ENCODE measurements around the gene DCN. TPM values are rescaled to one million over a fixed set of nuclear protein-coding genes. Genes with fewer than 3 reads are reported as not detected.

DCN gene, protein sequence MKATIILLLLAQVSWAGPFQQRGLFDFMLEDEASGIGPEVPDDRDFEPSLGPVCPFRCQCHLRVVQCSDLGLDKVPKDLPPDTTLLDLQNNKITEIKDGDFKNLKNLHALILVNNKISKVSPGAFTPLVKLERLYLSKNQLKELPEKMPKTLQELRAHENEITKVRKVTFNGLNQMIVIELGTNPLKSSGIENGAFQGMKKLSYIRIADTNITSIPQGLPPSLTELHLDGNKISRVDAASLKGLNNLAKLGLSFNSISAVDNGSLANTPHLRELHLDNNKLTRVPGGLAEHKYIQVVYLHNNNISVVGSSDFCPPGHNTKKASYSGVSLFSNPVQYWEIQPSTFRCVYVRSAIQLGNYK
- polyA plus RNA-seq (2013, experiment 1 of 2) = not detected
- not detected for polyA plus RNA-seq (2013, experiment 2 of 2)

DNA sequence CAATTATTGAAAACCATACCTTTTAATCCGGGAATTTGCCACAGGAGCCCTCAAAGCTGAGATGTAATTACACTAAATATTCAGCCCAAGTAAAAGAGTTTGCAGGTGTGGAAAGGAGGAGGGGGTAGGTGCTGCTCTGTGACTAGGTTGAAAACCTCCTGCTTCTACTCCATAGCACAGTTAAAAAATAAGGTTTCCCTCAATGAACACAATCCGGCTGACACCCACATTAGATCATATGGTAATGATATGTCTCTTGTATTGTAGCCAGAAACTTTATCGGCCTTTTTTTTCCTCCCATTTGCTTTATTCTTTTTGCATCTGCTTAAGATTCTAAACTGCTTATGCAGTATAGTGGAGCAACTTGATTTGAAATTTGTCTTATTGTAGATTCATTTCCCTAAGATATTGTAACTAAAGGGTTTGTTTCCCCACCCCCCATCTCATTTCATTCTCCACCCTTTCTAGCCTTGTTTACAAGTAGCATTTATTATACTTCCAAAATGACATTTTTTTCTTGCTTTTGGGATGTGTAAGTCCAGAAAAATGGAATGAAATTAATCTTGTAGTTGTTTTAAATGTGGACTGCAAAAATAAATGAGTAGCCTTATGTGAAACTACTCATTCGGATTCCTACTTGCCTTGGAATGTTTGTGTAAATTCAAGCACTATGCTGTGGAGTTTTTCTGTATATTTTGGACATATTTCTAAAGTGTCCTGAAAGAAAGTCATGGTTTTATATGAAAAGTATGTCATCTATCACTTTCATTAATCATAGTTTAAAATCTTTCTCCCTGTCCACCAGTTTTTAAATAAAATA is at the start of gene DCN:
TSS of gene DCN (minus strand) at position 182 of the 820 bp plus-strand sequence. CDS start 4,265 bp downstream, outside the sequence.
- Histone ChIP-seq H3K23ac (ENCODE audit: low read length) (no peak within 1 kb of the TSS), H3K56ac (ENCODE audit: low read length) (no peak within 1 kb of the TSS), H3K4me1 (ENCODE audit: control insufficient read depth, low read depth, low read length) (no peaks in the 10 kb centered on the region), H4K8ac (ENCODE audit: low read depth, low read length) (no peak within 1 kb of the TSS), H3K79me2 (ENCODE audit: control insufficient read depth, insufficient read depth, low read length) (no peaks in the 10 kb centered on the region), H3K27ac (ENCODE audit: low read depth, low read length) (no peak within 1 kb of the TSS), H2BK15ac (replicated peaks; ENCODE audit: low read depth) (no peak within 1 kb of the TSS), H3K18ac (ENCODE audit: low read length) (no peak within 1 kb of the TSS), H2BK120ac (ENCODE audit: low read depth, low read length) (no peak within 1 kb of the TSS), H4K5ac (ENCODE audit: low read length) (no peak within 1 kb of the TSS), H3K79me1 (ENCODE audit: low read length) (no peaks in the 10 kb centered on the region), H2AK5ac (ENCODE audit: low read length) (no peak within 1 kb of the TSS), H3K4ac (ENCODE audit: low read depth, low read length) (no peak within 1 kb of the TSS), H3K4me3 (ENCODE audit: low read length) (no peak within 1 kb of the TSS), H3K4me2 (ENCODE audit: low read length) (no peak within 1 kb of the TSS), H2BK5ac (ENCODE audit: low read length) (no peak within 1 kb of the TSS), H3K27me3 (ENCODE audit: insufficient read depth, low read length, poor library complexity) (no peaks in the 10 kb centered on the region), H3K36me3 (ENCODE audit: control insufficient read depth, insufficient read depth, low read length) (no peaks in the 10 kb centered on the region), H3K9ac (ENCODE audit: low read length) (no peak within 1 kb of the TSS)
- no CpG with 5 or more reads among the region's 4 CpGs for WGBS (ENCODE audit: extremely low coverage, insufficient coverage, low lambda C conversion rate)
- DNase-seq = no peak

GRCh38 chr12:91230841-91231240 is 48.2 kb upstream of the DCN start:
- DNase-seq = no peak
- H2BK15ac ChIP-seq (replicated peaks; ENCODE audit: low read depth) = no peak overlapping the region
- no peak overlapping the region for H3K9ac ChIP-seq (ENCODE audit: low read length)
- no peak overlapping the region for H4K8ac ChIP-seq (ENCODE audit: low read depth, low read length)
- no peak overlapping the region for H3K18ac ChIP-seq (ENCODE audit: low read length)
- H2AK5ac ChIP-seq (ENCODE audit: low read length) = no peak overlapping the region
- H3K23ac ChIP-seq (ENCODE audit: low read length) = no peak overlapping the region
- H3K27ac ChIP-seq (ENCODE audit: low read depth, low read length) = no peak overlapping the region
- no peak overlapping the region for H4K5ac ChIP-seq (ENCODE audit: low read length)
- no peaks in the 10 kb centered on the region for H3K36me3 ChIP-seq (ENCODE audit: control insufficient read depth, insufficient read depth, low read length)
- H3K79me2 ChIP-seq (ENCODE audit: control insufficient read depth, insufficient read depth, low read length) = no peaks in the 10 kb centered on the region
- no peak overlapping the region for H3K4ac ChIP-seq (ENCODE audit: low read depth, low read length)
- H3K4me1 ChIP-seq (ENCODE audit: control insufficient read depth, low read depth, low read length) = no peaks in the 10 kb centered on the region
- H3K27me3 ChIP-seq (ENCODE audit: insufficient read depth, low read length, poor library complexity) = no peaks in the 10 kb centered on the region
- H3K56ac ChIP-seq (ENCODE audit: low read length) = no peak overlapping the region
- no peak overlapping the region for H3K4me2 ChIP-seq (ENCODE audit: low read length)
- no peaks in the 10 kb centered on the region for H3K79me1 ChIP-seq (ENCODE audit: low read length)
- H2BK120ac ChIP-seq (ENCODE audit: low read depth, low read length) = no peak overlapping the region
- no peak overlapping the region for H3K4me3 ChIP-seq (ENCODE audit: low read length)
- no peak overlapping the region for H2BK5ac ChIP-seq (ENCODE audit: low read length)

GRCh38 chr12:91226951-91227350 is 44.3 kb upstream of the DCN start:
- DNase-seq = no peak
- WGBS (ENCODE audit: extremely low coverage, insufficient coverage, low lambda C conversion rate) = no CpG with 5 or more reads among the region's 1 CpG
- no peak overlapping the region for H2AK5ac ChIP-seq (ENCODE audit: low read length)
- H3K4ac ChIP-seq (ENCODE audit: low read depth, low read length) = no peak overlapping the region
- no peak overlapping the region for H2BK15ac ChIP-seq (replicated peaks; ENCODE audit: low read depth)
- no peak overlapping the region for H3K9ac ChIP-seq (ENCODE audit: low read length)
- H3K36me3 ChIP-seq (ENCODE audit: control insufficient read depth, insufficient read depth, low read length) = no peaks in the 10 kb centered on the region
- no peaks in the 10 kb centered on the region for H3K4me1 ChIP-seq (ENCODE audit: control insufficient read depth, low read depth, low read length)
- no peaks in the 10 kb centered on the region for H3K27me3 ChIP-seq (ENCODE audit: insufficient read depth, low read length, poor library complexity)
- H3K4me2 ChIP-seq (ENCODE audit: low read length) = no peak overlapping the region
- H3K27ac ChIP-seq (ENCODE audit: low read depth, low read length) = no peak overlapping the region
- no peak overlapping the region for H4K5ac ChIP-seq (ENCODE audit: low read length)
- no peaks in the 10 kb centered on the region for H3K79me2 ChIP-seq (ENCODE audit: control insufficient read depth, insufficient read depth, low read length)
- no peak overlapping the region for H3K56ac ChIP-seq (ENCODE audit: low read length)
- H2BK120ac ChIP-seq (ENCODE audit: low read depth, low read length) = no peak overlapping the region
- H2BK5ac ChIP-seq (ENCODE audit: low read length) = no peak overlapping the region
- H3K23ac ChIP-seq (ENCODE audit: low read length) = no peak overlapping the region
- no peak overlapping the region for H3K4me3 ChIP-seq (ENCODE audit: low read length)
- H3K18ac ChIP-seq (ENCODE audit: low read length) = no peak overlapping the region
- no peak overlapping the region for H4K8ac ChIP-seq (ENCODE audit: low read depth, low read length)
- no peaks in the 10 kb centered on the region for H3K79me1 ChIP-seq (ENCODE audit: low read length)

GRCh38 chr12:91225316-91225715 is 42.7 kb upstream of the DCN start:
- Histone ChIP-seq H3K36me3 (ENCODE audit: control insufficient read depth, insufficient read depth, low read length) (no peaks in the 10 kb centered on the region), H2BK120ac (ENCODE audit: low read depth, low read length) (no peak overlapping the region), H4K8ac (ENCODE audit: low read depth, low read length) (no peak overlapping the region), H3K27ac (ENCODE audit: low read depth, low read length) (no peak overlapping the region), H3K4me2 (ENCODE audit: low read length) (no peak overlapping the region), H2BK5ac (ENCODE audit: low read length) (no peak overlapping the region), H3K79me2 (ENCODE audit: control insufficient read depth, insufficient read depth, low read length) (no peaks in the 10 kb centered on the region), H3K4me1 (ENCODE audit: control insufficient read depth, low read depth, low read length) (no peaks in the 10 kb centered on the region), H2AK5ac (ENCODE audit: low read length) (no peak overlapping the region), H3K18ac (ENCODE audit: low read length) (no peak overlapping the region), H3K27me3 (ENCODE audit: insufficient read depth, low read length, poor library complexity) (no peaks in the 10 kb centered on the region), H3K23ac (ENCODE audit: low read length) (no peak overlapping the region), H3K4me3 (ENCODE audit: low read length) (no peak overlapping the region), H3K79me1 (ENCODE audit: low read length) (no peaks in the 10 kb centered on the region), H2BK15ac (replicated peaks; ENCODE audit: low read depth) (no peak overlapping the region), H4K5ac (ENCODE audit: low read length) (no peak overlapping the region), H3K4ac (ENCODE audit: low read depth, low read length) (no peak overlapping the region), H3K56ac (ENCODE audit: low read length) (no peak overlapping the region), H3K9ac (ENCODE audit: low read length) (no peak overlapping the region)
- DNase-seq = no peak
- no CpG with 5 or more reads among the region's 1 CpG for WGBS (ENCODE audit: extremely low coverage, insufficient coverage, low lambda C conversion rate)

DNA sequence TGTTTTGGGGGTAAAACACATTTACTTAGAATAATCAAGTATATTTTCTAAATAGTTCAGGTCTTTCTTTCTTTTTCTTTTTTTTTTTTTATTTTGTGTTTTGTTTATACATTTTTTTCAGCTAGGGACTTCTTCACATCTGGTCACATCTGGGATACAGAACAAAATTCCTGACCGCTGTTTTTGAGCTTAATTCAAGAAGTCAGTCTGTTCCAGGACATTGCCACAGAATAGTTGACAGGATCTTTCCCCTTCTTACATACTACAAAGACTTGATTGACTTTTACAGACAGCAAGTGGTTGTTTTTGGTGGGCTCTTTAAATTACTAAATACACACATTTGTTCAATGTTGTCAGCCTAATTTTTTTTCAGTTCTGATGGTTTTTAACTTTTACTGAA is 41.8 kb upstream of the DCN start:
- Histone ChIP-seq H3K4me3 (ENCODE audit: low read length) (no peak overlapping the region), H3K79me1 (ENCODE audit: low read length) (no peaks in the 10 kb centered on the region)

More for the DNA sequence above, 41.8 kb upstream of the DCN start:
- Histone ChIP-seq H3K9ac (ENCODE audit: low read length) (no peak overlapping the region), H3K27ac (ENCODE audit: low read depth, low read length) (no peak overlapping the region), H3K23ac (ENCODE audit: low read length) (no peak overlapping the region), H3K79me2 (ENCODE audit: control insufficient read depth, insufficient read depth, low read length) (no peaks in the 10 kb centered on the region), H2AK5ac (ENCODE audit: low read length) (no peak overlapping the region), H2BK120ac (ENCODE audit: low read depth, low read length) (no peak overlapping the region), H2BK5ac (ENCODE audit: low read length) (no peak overlapping the region), H3K27me3 (ENCODE audit: insufficient read depth, low read length, poor library complexity) (no peaks in the 10 kb centered on the region), H3K4ac (ENCODE audit: low read depth, low read length) (no peak overlapping the region), H3K36me3 (ENCODE audit: control insufficient read depth, insufficient read depth, low read length) (no peaks in the 10 kb centered on the region), H4K8ac (ENCODE audit: low read depth, low read length) (no peak overlapping the region), H2BK15ac (replicated peaks; ENCODE audit: low read depth) (no peak overlapping the region), H3K4me2 (ENCODE audit: low read length) (no peak overlapping the region), H3K18ac (ENCODE audit: low read length) (no peak overlapping the region), H3K56ac (ENCODE audit: low read length) (no peak overlapping the region), H4K5ac (ENCODE audit: low read length) (no peak overlapping the region), H3K4me1 (ENCODE audit: control insufficient read depth, low read depth, low read length) (no peaks in the 10 kb centered on the region)
- DNase-seq = no peak
- WGBS (ENCODE audit: extremely low coverage, insufficient coverage, low lambda C conversion rate) = no CpG with 5 or more reads among the region's 1 CpG
